ENCODE data around the gene ERCC2.

Gene ERCC2

DNA sequence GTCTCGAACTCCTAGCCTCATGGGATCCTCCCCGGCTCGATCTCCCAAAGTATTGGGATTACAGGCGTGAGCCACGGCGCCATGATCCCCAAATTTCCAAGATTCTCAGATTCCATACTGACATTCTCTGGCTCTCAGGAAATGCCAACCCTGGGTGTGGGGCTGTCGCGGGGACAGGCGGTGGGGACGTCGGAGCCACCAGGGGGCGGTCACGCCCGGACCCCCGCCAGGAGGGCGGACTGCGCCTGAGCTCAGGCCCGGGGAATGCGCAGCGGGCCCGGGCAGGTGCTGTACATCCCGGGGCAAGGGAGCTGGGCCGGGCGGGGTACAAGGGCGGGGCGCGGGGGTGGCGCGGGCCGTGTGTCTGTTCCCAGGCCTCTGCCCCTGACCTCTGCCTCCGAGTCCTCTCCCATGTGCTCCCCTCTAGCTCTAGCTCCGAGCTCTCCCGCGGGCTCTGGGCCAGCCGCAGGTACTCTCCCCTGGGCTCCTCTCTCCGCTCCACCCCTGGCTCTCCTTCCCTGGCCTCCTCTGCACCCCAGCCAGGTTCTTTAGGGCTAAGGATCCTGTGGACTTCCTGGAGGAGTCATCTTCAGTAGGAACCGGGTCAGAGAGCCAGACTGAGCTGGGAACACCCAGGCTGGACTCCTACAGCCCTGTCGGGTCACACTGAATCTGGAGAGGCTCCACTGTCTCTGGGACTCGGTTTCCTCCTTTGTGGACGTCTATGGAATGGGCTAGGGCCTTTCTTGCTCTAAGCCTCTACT, 32.1 kb upstream of the ERCC2 start:
- no peak for DNase-seq (ENCODE audit: low read depth in 1 of 2, low spot score in 1 of 2)

GRCh38 chr19:45401815-45402214, 31.4 kb upstream of the ERCC2 start:
- no peak for DNase-seq (ENCODE audit: low read depth in 1 of 2, low spot score in 1 of 2)

GRCh38 chr19:45400192-45400591, 29.8 kb upstream of the ERCC2 start:
- no peak for DNase-seq (ENCODE audit: low read depth in 1 of 2, low spot score in 1 of 2)

DNA sequence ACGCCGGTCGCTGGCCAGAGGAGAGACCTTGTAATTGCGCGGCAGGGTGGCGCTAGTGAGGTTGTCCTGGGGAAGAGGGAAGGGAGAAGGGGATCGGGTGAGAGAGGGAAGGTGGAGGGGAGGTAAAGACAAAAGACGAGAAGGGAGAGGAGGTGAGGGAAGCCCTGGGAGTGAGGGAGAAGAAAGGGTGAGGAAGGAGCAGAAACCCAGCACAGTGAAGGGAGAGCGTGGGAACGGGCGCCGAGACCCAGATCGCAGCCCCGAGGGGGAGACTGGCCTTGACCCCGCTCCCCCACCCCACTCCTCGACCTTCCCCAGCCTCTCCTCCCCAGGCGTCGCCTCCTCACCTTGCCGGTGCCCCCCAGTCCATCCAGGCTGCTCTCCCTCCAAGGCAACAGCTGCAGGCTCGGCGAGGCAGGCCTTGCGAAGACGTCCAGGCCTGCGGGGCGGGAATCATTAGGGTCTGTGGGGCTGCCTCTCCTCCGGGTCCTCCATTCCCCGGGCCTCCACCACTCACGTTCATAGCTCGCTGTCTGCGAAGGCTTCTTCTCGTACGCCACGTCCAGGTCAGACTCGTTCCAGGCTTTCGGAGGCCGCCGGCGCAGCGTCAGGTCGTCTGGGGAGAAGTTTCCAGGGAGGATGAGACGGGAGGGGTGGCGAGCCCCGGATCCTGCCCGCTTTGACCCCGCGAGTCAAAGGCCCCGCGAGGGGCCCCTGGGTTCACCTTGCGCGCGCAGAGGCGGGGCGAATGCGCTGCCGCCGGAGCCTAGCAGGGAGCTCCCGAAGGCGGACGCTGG, 25.6 kb upstream of the ERCC2 start:
- no peak for DNase-seq (ENCODE audit: low read depth in 1 of 2, low spot score in 1 of 2)

- DNase-seq (ENCODE audit: low read depth in 1 of 2, low spot score in 1 of 2), result no peak
Measured at GRCh38 chr19:45391871-45392665, 21.7 kb upstream of the ERCC2 start.

DNA sequence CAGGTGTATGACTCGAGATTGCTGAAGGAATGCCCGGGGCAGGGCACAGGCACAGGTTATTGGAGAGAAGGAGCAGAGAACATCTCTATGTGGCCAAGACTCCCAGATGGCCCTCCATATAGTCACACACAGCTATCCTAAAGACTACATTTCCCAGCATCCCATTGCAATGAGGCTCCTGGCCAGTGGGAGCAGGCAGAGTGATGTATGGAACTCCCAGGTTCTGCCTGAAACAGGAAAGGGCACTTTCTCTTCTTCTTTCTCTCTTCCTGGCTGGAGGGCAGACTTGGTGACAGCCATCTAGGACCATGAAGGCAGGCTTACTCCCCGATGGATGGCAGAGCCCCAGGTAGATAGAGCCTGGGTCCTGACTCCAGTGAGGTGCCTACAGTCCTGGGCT, 21.0 kb upstream of the ERCC2 start:
- DNase-seq (ENCODE audit: low read depth in 1 of 2, low spot score in 1 of 2), result no peak

DNA sequence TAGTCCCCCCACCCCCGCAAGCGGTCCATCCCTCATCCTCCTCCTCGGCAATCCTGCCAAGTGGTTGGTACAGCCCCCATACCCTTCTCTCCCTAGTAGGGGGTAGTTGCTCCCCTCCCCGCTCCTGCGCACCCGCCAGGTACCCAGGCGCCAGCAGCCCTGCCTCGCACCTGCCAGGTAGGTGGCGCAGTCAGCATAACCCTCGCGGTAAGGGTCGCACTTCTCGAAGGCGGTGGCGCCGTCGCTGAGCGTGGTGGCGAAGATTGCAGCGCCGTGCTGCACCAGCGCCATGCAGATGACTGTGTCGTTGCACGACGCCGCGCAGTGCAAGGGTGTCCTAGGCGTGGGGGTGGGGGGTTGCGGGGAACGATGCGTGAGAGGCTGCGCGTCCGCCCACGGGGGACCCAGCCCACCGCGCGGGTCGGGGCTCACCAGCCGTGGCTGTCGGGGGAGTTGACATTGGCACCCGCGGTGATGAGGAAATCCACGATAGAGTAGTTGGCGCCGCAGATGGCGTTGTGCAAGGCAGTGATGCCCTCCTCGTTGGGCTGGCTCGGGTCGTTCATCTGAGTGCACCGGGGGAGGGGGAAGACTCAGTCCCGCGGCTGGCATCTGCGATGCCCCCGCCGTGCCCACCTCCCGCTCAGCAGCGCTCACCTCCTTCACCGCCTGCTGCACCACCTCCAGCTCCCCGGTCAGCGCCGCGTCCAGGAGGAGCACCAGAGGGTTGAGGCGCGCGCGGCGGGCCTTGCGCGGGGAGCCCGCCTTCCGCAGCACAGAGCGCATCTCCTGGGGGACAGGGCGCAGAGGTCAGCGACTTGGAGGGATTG, 15.2 kb upstream of the ERCC2 start:
- no peak for DNase-seq (ENCODE audit: low read depth in 1 of 2, low spot score in 1 of 2)

- DNase-seq (ENCODE audit: low read depth in 1 of 2, low spot score in 1 of 2), result no peak
Measured at GRCh38 chr19:45382426-45382825, 12.1 kb upstream of the ERCC2 start.

GRCh38 chr19:45380107-45380506, 9.7 kb upstream of the ERCC2 start:
- no peak for DNase-seq (ENCODE audit: low read depth in 1 of 2, low spot score in 1 of 2)

- no peak for DNase-seq (ENCODE audit: low read depth in 1 of 2, low spot score in 1 of 2)
Measured at GRCh38 chr19:45376045-45376724, 5.8 kb upstream of the ERCC2 start.

DNA sequence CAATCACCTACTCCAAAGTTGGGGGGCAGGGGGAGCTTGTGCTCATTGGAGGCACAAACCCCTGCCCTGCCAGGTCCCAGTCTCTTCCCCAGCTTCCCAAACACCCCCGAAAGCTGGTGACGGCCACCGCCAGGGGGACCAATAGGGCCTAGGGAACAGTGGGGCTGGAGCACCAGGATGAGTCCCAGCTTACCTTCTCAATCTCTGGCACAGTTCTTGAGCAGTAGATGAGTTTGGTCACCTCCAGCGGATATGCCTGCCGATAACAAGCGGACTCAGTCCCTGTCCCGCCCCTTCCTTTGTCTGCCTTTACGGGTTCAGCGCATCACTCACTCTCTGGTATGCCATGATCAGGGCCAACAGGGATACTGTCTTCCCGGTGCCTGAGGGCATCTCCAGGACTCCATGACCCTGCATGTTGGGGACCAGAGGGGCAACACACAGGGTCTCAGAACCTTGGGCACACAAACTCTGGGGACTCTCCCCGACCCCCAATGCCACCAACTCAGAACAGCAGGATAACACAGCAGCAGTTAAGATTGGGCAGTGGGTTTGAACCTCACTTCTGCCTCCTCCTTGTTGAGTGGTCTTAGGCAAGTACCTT, 1.5 kb downstream of the ERCC2 start:
- no peak for DNase-seq (ENCODE audit: low read depth in 1 of 2, low spot score in 1 of 2)

GRCh38 chr19:45368127-45368526, 2.2 kb downstream of the ERCC2 start:
- DNase-seq (ENCODE audit: low read depth in 1 of 2, low spot score in 1 of 2), result no peak

DNA sequence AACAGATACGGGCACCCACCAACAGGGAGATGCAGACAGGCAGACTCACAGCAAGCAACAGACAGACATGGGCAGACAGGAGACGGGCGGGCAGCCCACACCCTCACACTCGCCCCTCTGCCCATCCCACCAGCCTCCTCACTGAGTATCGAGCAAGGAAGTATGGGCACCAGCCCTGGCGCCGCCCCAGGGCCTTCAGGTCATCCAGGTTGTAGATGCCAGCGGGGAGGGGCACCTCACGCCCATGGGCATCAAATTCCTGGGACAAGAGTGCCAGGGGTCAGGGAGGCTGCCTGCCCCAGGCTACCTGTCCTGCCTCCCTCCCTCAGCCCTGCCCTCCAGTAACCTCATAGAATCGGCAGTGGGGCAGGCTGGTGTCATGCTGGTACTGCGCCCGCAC, 5.7 kb downstream of the ERCC2 start:
- DNase-seq (ENCODE audit: low read depth in 1 of 2, low spot score in 1 of 2), result no peak

DNA sequence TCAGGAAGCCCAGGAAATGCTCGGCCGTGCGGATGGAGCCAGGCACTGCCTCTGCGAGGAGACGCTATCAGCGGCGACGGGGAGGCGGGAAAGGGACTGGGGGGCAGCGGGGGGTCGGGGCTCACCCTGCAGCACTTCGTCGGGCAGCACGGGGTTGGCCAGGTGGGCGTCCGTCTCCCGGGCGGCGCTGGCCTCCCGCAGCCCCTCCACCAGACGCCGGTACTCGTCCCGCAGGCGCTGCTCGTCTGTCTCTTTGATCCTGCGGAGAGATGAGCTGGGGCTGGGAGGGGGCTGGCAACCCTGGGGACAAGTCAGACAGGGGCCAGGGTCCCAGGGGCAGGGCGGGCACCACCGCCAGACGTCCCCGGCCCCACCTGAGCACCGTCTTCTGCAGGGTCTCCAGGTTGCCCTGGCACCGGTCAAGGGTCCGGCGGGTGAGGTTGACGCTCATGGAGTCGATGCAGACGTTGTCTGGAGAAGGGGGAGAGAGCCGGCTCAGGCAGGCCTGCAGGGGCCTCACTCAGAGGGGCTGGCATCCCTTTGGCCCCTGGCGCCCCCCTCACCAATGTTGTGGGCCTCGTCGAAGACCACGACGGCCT, 6.4 kb downstream of the ERCC2 start:
- DNase-seq (ENCODE audit: low read depth in 1 of 2, low spot score in 1 of 2), result no peak

DNA sequence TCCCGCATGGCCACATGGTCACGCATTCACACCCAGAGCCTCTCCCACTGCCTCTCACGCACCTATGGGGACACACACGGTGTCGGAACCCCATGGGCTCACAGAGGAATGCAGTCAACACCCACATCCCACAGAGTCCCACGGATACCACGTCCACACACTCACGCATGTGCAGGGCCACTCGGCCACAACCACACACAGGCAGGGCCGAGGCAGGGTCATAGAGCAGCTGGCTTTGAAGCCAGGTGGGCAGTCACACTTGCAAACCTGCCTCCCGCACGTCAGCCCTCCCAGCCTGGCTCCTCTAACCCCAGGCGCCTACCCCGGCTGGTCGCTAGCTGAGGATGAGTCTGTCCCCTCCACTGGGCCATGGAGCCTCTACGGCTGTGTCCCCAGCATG, 8.1 kb downstream of the ERCC2 start:
- DNase-seq (ENCODE audit: low read depth in 1 of 2, low spot score in 1 of 2), result no peak

DNA sequence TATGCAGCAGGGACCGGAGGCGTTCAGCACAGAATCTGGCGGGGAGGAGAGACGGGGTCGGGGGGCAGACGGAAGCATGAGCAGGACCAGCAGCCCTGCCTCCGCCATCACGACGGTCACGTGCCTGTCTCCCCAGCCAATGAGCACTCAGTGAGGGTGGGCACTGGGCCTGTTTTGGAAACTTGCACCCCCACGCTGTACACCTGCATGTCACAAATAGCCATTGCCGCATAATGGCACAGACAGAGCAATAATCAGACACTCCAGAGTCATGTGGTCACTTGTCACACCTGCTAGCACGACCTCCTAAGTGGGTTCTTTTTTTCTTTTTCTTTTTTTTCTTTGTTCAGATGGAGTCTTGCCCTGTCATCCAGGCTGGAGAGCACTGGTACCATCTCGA, 8.8 kb downstream of the ERCC2 start:
- no peak for DNase-seq (ENCODE audit: low read depth in 1 of 2, low spot score in 1 of 2)

DNA sequence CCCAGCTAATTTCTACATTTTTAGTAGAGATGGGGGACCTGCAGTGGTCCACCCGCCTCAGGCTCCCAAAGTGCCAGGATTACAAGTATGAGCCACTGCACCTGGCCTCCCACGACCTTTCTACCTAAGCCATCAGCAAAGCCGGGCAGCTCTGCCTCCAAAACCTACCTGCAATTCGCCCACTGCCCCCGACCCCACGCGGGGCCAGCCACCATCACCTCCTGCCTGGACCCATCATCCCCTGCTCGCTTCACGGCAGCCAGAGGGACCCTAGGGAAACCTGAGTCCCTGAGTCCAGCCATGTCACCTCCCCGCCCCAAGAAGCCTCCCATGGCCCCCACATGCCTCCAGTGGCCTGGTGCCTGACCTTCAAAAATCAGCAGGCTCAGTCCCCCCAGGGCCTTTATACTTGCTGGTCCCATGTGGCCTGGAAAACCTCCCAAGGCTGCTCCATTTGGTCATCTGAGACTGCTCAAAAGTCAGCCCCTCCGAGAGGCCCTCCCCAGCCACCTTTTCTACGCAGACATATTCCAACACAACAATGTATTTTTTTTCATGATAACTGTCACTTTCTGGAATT, 12.1 kb downstream of the ERCC2 start:
- no peak for DNase-seq (ENCODE audit: low read depth in 1 of 2, low spot score in 1 of 2)

GRCh38 chr19:45357445-45357783, 13.0 kb downstream of the ERCC2 start:
- DNase-seq (ENCODE audit: low read depth in 1 of 2, low spot score in 1 of 2), result no peak

- no peak for DNase-seq (ENCODE audit: low read depth in 1 of 2, low spot score in 1 of 2)
Measured at GRCh38 chr19:45356760-45357444, 13.5 kb downstream of the ERCC2 start.

Data from activated CD4-positive, alpha-beta T cell treated with anti-CD3 and anti-CD28 coated beads, Interleukin-2, amount 50 U/mL, for 24 hours (primary cell).